Stimulated activated CD8-positive, alpha-beta memory T cell treated with anti-CD3 and anti-CD28 coated beads, Interleukin-15, amount 100 ng/mL, for 1 hour (primary cell): ENCODE results near the gene PSMD11.

Source experiments
- DNase-seq: peaks from one replicate; pipeline ENCODE4 v3.0.0-alpha.2; 2020; ENCODE audit warnings: low read depth

Gene PSMD11

GRCh38 chr17:32490101-32490482 lies 45.8 kb downstream of the PSMD11 start:
- no peak for DNase-seq

DNA sequence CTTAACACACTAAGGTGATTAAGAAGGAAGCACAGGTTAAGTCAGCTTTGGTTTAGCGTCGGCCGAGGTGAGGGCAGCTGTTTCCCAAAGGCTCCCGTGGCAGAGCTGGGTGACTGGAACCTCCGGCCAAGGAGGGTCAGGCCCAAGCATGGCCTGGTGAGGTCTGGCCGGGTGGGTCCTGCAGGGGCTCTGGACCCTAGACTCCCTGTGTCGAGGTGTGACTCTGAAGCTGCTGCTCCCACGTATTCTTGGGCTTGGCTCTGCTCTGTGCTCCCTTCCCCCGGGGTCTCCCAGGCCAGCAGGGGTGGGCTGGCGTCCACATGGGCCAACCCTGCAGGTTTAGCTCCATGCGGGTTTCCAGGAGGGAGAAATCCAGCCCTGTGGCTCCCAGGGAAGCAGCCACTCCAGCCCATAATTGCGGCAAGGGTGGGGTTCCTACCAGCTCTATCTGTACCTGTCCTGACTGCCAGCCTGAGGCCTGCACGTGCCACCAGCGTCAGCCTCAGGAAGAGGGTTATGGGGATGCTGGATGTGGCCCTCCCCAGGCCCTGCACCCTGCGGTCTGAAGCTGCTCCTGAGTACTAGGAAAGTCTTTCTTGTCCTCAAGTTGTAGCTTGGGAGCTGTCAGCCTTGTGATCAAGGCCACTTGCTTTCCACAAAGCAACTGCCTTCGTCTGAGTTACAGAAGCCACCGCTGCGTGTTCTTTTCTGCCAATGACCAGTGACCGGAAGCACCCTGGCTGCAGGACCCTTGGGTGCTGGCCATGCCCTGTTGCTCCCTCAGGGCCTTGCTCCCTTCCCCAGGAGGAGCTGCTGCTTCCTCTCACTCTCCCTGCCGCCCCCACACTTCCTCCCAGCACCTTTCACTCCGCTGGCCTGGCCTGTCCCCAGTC lies 47.3 kb downstream of the PSMD11 start:
- no peak for DNase-seq

GRCh38 chr17:32492264-32492589 lies 47.9 kb downstream of the PSMD11 start:
- DNase-seq = no peak

DNA sequence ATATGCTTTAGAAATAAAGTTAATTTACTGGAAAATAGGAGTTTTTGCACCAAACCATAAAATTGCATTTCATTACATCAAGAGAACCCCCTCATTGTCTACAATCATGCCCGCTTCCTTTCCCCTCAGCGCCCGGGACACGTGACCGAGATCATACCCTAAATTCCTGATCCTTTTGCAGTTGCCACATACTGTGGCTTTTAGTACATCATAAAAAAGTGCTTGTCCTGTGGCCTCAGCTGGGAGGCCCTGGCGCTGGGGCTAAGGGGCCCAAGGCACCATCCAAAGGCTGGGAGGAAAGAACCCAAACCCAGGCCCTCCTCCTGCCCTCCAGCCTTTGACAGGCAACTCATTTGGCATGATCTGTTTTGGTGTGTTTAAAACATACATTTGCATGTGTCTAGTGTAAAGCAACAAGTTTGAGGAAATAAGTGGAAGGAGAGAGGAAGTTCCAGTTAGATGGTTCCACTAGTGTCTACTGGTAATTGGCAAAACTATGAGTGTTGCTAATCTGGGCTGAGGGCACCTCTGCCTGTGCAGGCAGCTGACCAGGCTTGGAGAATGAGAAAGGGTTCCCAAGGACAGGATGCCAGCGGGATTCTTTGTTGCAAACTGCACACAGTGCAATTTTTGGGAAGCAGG lies 48.5 kb downstream of the PSMD11 start:
- no peak for DNase-seq

GRCh38 chr17:32493571-32493970 lies 49.3 kb downstream of the PSMD11 start:
- no peak for DNase-seq

DNA sequence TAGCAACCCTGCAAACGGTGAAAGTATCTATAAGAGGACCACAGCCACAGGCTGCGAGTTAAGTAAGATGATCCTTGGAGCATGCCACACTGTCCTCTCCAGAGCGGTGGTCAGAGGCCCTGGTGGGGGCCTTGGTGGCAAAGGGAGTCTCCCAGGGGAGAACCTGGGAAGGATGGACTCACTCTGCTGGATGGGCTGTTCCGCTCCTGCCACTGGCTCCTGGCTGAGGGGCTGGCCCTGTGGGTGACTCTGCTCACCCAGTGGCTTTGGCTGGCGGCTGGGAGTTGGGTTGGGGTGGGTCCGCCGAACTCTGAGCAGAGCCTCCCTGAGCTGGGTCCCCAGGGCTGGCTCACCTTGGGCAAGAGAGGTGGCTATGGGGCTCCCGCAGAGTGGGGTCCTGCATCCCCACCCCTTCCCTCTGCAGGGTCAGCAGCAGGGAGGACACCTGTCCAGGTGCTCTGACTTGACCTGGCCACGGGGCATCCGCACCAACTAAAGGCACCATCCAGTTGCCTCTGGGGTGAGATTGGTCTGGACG lies 49.7 kb downstream of the PSMD11 start:
- DNase-seq = no peak

- no peak for DNase-seq
These were observed 50.5 kb downstream of the PSMD11 start for GRCh38 chr17:32494621-32495358.

DNA sequence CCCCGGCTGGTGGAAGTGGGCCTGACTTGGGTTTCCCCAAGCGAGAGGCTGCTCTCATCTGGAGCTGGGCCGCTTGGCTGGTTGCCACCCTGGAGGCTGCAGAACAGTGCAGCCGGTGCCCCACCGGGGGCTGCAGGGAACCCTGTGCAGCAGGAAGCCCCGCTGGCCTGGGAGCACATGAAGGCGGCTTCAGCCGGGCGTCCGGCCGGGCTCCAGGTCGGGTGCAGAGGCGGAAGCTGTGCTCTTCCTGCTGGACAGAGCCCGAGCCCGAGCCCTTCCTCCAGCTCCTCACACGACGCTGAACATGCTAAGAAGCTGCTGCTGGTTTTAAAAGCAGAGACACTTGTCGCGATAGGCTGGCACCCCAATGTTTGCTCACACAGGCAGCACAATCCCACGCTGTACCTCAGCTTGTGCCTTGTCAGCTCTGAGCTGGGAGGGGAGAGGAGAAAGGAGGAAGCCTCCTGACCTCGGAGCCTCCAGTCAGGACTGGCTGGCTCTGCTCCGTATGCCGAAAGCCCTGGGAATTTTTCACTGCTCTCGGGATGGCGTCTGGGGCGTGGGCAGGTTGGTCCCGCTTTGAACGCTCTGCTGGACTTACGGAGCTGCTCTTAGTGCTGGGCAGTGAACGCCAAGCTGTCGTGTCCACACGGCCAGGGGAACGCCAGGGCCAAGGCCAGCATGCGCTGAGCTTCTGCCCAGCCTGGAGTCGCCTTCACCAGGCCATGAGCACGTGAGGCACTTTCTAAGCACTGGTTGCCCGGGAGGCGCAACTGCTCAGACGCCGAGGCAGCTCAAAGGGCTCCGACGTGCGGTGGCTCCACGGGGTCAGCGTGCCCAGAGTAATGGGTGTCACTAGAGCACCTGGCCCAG lies 51.3 kb downstream of the PSMD11 start:
- DNase-seq = no peak

DNA sequence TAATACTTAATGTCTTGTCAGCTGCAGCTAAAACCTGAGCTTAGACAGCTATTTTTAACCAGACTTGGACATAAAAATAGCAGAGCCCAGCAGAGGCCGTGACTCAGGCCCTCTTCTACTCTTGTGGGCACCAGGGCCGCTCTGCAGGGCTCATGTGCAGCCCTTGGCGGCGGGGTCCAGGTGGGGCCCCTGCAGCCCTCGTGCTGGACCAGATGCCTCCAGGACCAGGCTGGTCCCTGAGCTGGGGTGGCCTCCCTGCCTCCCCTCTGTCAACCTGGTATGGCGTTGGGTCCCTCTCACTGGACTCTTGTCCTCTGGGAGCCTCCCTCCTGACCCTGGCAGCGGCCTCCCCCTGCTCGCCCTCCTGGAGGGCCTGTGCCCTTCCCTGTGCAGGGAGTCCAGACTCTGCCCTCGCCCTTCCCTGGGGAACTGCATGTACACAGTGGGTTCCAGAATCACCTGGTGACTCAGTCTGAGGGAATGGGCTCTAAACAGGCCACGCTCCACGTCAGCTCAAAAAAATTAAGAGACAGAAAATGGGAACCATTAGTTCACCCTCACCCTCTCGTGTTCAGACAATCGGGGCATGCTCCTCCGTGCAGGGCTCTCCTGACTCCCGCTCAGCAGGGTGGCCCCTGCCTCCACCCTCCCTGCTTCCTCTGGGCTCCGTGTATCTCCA lies 52.2 kb downstream of the PSMD11 start:
- DNase-seq = no peak

DNA sequence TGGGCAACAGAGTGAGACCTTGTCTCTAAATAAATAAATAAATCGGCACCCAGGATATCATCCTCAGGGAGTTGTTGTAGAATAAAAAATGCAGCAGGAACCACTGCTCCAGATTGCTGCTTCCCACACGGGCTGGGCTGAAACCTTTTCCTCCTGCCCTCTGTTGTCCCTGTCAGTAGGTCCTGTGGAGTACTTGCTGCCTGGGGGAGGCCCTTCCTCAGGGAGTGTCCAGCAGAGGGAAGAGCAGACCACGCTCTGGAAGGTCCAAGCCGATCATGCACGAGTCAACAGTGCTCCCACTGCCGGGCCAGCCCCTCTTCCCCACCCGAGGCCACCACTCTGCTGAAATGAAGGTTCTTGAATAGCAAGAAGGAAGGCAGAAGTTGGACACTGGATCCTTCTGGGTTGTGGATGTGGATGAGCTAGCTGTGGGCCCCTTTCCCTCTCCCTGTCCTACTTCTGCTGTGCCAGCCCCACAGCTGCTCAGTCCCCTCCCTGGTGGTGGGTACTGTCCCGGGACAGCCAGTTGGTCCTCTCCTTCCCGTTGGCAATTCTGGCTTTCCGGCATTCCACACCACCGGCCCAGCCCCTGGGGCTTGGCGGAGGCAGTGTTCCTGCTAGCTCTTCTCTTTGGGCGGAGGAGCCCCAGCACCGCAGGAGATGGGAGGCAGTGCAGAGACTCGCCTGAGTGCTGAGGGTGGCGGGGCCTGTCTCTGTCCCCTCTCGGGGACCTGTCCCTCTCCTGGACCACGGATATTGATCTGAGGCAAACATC lies 53.3 kb downstream of the PSMD11 start:
- no peak for DNase-seq

- no peak for DNase-seq
These were observed 54.1 kb downstream of the PSMD11 start for GRCh38 chr17:32498391-32498790.

GRCh38 chr17:32502013-32502412 lies 57.7 kb downstream of the PSMD11 start:
- no peak for DNase-seq

- DNase-seq = no peak
These were observed 58.4 kb downstream of the PSMD11 start for GRCh38 chr17:32502710-32503109.

DNA sequence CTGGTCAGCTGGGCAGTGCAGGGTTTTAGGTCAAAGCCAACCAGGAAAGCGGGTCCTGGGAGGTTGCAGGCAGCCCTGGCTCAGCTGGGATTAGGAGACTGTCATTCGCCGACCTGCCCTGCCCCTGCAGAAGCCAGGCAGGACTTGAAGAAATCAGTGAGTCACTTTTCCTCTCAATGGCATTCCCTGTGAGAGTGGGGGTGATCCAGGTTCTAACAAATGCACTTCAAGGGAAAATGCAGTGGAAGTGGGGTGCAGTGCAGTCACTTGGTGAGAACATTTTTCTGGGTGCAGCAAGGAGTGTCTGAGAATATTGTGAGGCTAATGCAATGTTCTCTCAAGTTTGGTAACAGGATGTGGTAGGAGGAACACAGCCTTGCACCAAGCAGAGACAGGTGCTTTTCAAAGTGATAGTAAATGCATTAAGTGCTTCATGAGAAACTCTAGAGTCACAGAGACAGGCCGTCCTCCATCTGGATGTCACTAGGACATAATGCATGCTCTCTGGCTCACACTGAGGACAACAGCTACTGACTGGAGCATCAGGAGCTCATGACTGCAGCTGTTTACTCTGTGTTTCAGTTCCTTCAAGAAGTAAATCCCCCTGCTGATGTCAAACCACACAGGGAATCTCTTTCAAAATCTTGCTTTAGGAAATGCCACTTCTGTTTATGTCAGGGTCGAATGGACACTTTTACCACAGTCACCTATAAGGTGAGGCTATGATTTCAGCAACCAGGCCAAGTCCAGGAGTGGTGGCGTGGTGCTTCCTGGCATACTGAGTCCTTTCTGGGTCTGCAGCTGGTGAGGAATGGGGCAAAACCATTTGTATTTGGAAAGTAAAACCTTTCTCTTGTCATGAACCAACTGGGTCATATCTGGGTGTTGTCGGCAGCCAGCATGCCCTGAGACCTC lies 59.2 kb downstream of the PSMD11 start:
- no peak for DNase-seq

DNA sequence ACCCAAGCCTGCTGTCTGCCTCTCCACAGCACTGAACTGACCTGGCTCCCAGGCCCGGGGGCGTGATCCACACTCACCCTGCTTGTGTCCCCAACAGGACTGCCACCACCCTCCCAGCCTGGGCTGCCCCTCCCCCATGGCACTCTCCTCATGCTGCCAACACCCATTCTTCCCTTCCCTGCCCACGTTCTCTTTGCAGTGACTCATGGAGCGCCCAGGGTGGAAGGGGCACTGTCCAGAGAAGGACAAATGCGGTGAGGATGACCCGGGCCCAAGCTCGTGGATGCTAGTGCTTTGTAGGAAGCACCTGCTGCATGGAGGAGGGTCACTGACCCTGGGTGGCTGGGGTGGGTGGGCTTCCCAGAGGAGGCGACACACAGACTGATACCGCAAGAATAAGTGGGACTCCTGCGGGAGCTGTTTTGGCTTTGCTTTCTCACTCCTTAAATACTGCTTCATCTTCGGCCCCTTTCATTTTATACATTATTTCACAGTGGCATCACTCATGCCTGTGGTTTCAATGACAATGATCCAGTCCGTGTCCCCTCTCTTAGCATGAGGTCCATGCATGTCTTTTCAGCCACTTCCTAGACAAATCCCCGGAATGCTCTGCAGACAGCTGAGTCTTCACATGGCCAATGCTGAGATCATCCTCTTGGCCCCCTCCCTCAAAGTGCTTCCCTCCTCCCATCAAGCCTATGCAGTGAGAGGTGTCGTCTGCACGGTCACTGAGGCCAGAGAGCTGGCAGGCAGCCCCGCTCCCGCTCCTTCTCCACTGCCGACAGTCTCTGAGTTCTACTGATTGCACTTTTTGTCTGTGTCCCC lies 60.1 kb downstream of the PSMD11 start:
- DNase-seq = no peak

DNA sequence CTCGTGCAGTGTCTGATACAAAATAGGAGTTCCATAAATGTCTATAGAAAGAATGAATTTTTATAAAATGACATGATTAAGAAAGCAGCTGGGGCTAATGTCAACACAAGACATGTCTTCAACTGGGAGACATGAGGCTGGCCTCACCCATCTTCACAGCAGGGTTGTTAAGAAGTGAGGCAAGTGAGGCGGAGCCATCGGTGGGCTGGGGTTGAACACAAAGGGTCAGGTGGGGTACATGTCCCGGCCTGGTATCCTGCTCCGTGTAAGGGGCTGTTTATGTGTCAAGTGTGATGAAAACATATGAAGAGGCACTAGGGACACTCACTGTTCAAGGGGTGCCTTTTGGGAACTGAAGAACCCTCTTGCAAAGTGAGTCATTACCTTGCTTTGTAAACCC lies 64.6 kb downstream of the PSMD11 start:
- DNase-seq = no peak

- no peak for DNase-seq
These were observed 66.2 kb downstream of the PSMD11 start for GRCh38 chr17:32510466-32510865.

DNA sequence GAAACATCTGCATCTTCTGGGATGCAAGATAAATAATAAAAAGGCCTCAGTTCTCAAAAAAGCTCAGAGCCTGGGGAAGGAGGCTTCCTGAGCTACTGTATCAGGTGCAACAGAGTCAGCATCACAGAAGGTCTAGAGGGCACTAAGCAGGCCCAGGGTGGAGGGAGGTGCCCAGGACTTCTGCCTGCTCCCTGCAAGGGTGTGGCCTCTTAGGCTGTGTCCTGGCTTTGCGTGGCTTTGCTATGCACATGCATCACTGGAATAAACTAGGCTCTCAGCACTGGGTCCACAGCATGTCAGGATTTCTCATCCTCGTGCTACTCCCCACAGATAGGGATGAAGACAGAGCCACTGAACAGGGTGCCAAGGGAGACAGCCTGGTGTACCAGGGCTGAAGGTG lies 68.0 kb downstream of the PSMD11 start:
- no peak for DNase-seq
